ENCODE results near the gene FIZ1. TPM values are rescaled to one million over a fixed set of nuclear protein-coding genes. Genes with fewer than 3 reads are reported as not detected.

Gene FIZ1
- total RNA-seq, 1 experiment from 2014 or later = 21.5 TPM

GRCh38 chr19:55580628-55581144 lies 18.6 kb downstream of the FIZ1 start, which contains the start of gene ZNF579:
Gene ZNF579, minus strand, starts transcription at chr19:55580848. Its CDS starts 1,209 bp downstream, at chr19:55579639.
- no peak within 1 kb of the TSS for H2AFZ ChIP-seq (ENCODE audit: low read length)
- H3K4me1 Mint-ChIP-seq = peaks cover 14 to 20% of the 10 kb centered on the region in 2 experiments

More at GRCh38 chr19:55580628-55581144, 18.6 kb downstream of the FIZ1 start, which contains the start of gene ZNF579:
- Histone ChIP-seq H2BK120ac (ENCODE audit: low read depth, low read length, poor library complexity, severe bottlenecking) (no peak within 1 kb of the TSS), H3K14ac (ENCODE audit: insufficient read depth, low read length) (peak within 1 kb of the TSS; percentile 89), H2BK5ac (ENCODE audit: insufficient read length, low read length) (no peak within 1 kb of the TSS), H3T11ph (ENCODE audit: low read length) (no peak within 1 kb of the TSS), H4K5ac (ENCODE audit: insufficient read length, low read depth, low read length) (no peak within 1 kb of the TSS), H3K9me3 (ENCODE audit: control insufficient read depth, low read depth, low read length) (no peaks in the 10 kb centered on the region), H3K79me2 (ENCODE audit: insufficient read depth, low read length) (peaks cover 1% of the 10 kb centered on the region; the same call in 1 of the 2 replicates), H3K27ac (ENCODE audit: insufficient read length, low read depth, low read length) (no peak within 1 kb of the TSS), H3K4ac (ENCODE audit: low read depth, low read length) (no peak within 1 kb of the TSS), H4K91ac (ENCODE audit: insufficient read length, low read depth, low read length) (no peak within 1 kb of the TSS), H3K56ac (ENCODE audit: insufficient read length, low read depth, low read length) (no peak within 1 kb of the TSS), H2BK12ac (ENCODE audit: insufficient read length, low read depth, low read length) (no peak within 1 kb of the TSS), H3K4me2 (ENCODE audit: insufficient read depth, insufficient read length, low read length) (peak within 1 kb of the TSS; percentile 76), H3K23ac (ENCODE audit: insufficient read length, low read depth, low read length) (no peak within 1 kb of the TSS), H2BK20ac (ENCODE audit: low read depth, low read length, poor library complexity, severe bottlenecking) (no peak within 1 kb of the TSS), H3K18ac (ENCODE audit: insufficient read length, low read depth, low read length) (peak within 1 kb of the TSS; percentile 91), H2AK5ac (ENCODE audit: insufficient read length, low read length) (no peak within 1 kb of the TSS), H3K4me1 (ENCODE audit: insufficient read depth, low read length) (no peaks in the 10 kb centered on the region), H2BK15ac (ENCODE audit: low read depth, low read length) (no peak within 1 kb of the TSS), H4K8ac (replicated peaks; ENCODE audit: insufficient read length, low read depth, low read length) (no peak within 1 kb of the TSS), H3K9ac (ENCODE audit: extremely low read depth, insufficient read length, low read length) (peak within 1 kb of the TSS; percentile 88), H4K20me1 (ENCODE audit: control insufficient read depth, insufficient read depth, insufficient read length) (no peaks in the 10 kb centered on the region), H3K79me1 (ENCODE audit: insufficient read depth, low read depth, low read length, poor library complexity, severe bottlenecking) (peaks cover 3% of the 10 kb centered on the region), H3K27me3 (ENCODE audit: insufficient read depth, low read length) (no peaks in the 10 kb centered on the region), H3K23me2 (ENCODE audit: insufficient read length, low read depth, low read length, poor library complexity, severe bottlenecking) (no peaks in the 10 kb centered on the region)
- Mint-ChIP-seq H3K9me3 (no peaks in the 10 kb centered on the region), H3K27me3 (ENCODE audit: low read depth) (peaks cover 9% of the 10 kb centered on the region), H3K27ac (peak within 1 kb of the TSS; percentile 10 to 93 (median 92); a peak in 5 of 7 replicates), H3K36me3 (ENCODE audit: insufficient read depth in 1 of 3, low read depth in 3 of 3) (peaks cover 9 to 25% (median 19%) of the 10 kb centered on the region in 3 experiments), H3K4me3 (peak within 1 kb of the TSS; percentile 89 to 95)
- TF ChIP-seq CTCF (conservative IDR thresholded peaks at IDR 0.05) = no peak
- peak; percentile 87 for DNase-seq
- WGBS (ENCODE audit: extremely low coverage, insufficient read length, low lambda C conversion rate) = no CpG with 5 or more reads among the region's 24 CpGs
